Measurements from ENCODE around the gene IZUMO4.
"Not testable (repeated sequence)": the region's sequence is repeated elsewhere in the genome, so short reads cannot be mapped to it uniquely, and the experiment has no call there.

Gene IZUMO4

GRCh38 chr19:2120821-2121220, 24.1 kb downstream of the IZUMO4 start:
- Mint-ChIP-seq H3K27me3 (no peaks in the 10 kb centered on the region), H3K27ac (no peak overlapping the region), H3K4me3 (no peak overlapping the region), H3K9me3 (no peaks in the 10 kb centered on the region), H3K4me1 (no peaks in the 10 kb centered on the region)
- ATAC-seq: no peak
- DNase-seq: no peak

- Mint-ChIP-seq H3K9me3 (no peaks in the 10 kb centered on the region), H3K4me1 (no peaks in the 10 kb centered on the region), H3K4me3 (no peak overlapping the region), H3K27ac (no peak overlapping the region), H3K27me3 (no peaks in the 10 kb centered on the region)
- DNase-seq (no peak), ATAC-seq (no peak)
Measured at GRCh38 chr19:2121416-2122051, 24.8 kb downstream of the IZUMO4 start.

DNA sequence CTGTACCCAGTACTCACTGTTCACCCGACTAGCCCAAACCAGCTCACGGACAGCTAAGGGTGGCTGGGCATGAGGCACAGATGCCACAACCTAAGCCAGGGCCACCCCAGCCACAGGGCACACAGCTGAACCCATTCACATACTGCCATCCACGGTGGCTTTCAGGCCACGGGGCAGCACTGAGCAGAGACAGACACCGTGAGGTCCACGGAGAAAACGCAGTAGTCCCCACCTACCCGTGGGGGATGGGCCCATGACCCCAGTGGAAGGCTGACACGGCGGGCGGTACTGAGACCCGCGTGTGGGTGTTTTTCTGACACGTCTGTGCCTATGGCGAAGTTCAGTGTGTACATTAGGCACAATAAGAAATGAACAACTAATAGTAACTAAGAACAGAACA, 25.5 kb downstream of the IZUMO4 start:
- no peaks in the 10 kb centered on the region for H3K4me1 Mint-ChIP-seq
- no peaks in the 10 kb centered on the region for H3K27me3 Mint-ChIP-seq
- ATAC-seq (no peak), DNase-seq (no peak)
- no peak overlapping the region for H3K27ac Mint-ChIP-seq
- no peak overlapping the region for H3K4me3 Mint-ChIP-seq
- H3K9me3 Mint-ChIP-seq: no peaks in the 10 kb centered on the region

GRCh38 chr19:2122982-2123381, 26.3 kb downstream of the IZUMO4 start:
- H3K27ac Mint-ChIP-seq: no peak overlapping the region
- H3K4me1 Mint-ChIP-seq: no peaks in the 10 kb centered on the region
- no peaks in the 10 kb centered on the region for H3K27me3 Mint-ChIP-seq
- DNase-seq (no peak), ATAC-seq (no peak)
- no peak overlapping the region for H3K4me3 Mint-ChIP-seq
- no peaks in the 10 kb centered on the region for H3K9me3 Mint-ChIP-seq

DNA sequence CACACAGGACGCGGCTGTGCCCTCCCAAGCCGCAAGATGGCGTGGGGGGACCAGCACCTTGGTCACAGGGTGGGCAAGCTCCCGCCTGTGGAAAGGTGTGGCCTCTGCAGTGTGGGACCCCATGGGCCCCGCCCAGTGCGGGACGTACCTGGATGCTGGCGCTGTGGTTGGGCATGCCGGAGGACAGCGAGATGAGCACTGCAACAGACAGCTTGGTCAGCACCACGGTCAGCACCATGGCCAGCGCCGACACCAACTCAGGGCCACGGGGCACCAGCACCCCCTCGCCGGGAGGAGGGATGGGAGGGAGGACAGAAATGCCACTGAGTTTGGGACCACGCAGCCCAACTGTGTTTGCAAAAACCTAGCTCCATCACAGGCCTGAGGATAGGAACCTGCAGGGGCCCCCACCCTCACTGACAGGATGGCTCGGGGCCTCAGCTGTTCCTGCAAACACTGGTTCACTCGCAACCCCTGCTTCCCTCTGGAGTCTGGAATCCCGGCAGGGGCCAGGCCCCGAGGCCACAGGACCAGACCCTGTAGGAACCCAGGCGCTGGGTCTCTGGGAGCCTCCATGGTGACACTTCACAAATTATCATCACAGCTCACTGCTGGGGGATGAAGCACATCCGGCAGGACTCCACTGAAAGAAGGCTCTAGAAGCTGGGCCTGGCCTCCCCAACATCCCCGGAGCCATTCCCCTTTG, 27.1 kb downstream of the IZUMO4 start:
- Mint-ChIP-seq H3K4me3 (no peak overlapping the region), H3K9me3 (no peaks in the 10 kb centered on the region), H3K4me1 (no peaks in the 10 kb centered on the region), H3K27me3 (no peaks in the 10 kb centered on the region), H3K27ac (peak overlapping the region in 1 of 2 donors; percentile 67)
- ATAC-seq (peak; percentile 15), DNase-seq (no peak)

DNA sequence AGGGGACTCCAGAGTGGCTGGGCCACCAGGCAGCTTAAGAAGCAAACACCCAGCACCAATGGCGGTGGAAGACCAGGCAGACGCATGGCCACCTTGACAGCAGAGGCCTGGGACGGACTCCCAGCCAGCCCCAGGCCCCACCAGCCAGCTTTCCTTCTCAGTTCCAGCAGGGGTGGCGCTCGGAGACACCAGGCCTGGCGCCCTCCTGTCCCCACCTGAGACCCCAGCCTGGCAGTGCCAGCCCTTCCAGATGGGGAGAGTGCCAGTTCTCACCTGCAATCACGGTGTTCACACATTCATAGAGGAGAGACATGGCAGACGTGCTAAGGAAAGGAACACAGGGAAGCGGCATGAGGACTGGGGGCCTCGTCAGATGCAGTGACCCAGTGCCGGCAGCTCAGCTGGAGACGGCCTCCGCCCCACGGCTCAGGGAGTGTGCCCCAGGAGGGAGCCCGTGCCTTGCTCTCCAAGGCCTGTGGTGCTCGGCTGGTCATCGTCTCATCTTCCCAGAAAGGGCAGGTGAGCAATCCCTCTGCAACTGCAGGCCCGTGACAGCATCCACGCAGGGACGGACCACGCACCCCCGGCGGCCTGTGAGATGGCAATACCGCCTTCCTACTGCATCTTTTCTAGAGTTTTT, 30.3 kb downstream of the IZUMO4 start:
- H3K4me1 Mint-ChIP-seq: no peaks in the 10 kb centered on the region
- H3K9me3 Mint-ChIP-seq: no peaks in the 10 kb centered on the region
- no peak overlapping the region for H3K27ac Mint-ChIP-seq
- DNase-seq (no peak), ATAC-seq (no peak)
- no peaks in the 10 kb centered on the region for H3K27me3 Mint-ChIP-seq
- no peak overlapping the region for H3K4me3 Mint-ChIP-seq

DNA sequence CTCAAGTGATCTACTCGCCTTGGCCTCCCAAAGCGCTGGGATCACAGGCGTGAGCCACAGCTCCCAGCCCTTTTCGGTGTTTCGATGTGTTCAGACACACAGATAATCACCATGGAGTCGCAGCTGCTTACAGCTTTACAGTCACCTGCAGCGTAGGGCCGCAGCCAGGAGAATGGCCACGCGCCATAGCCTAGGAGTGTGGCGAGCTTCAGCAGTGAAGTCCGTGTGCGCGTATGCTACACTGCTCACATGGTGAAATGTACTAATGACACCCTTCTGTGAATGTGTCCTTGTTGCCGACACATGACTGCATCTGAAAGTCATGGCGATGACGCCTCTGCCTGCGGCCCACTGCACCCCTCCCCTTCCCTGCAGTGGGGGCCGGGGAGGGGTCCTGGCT, 31.0 kb downstream of the IZUMO4 start:
- Mint-ChIP-seq H3K4me3 (no peak overlapping the region), H3K27ac (no peak overlapping the region), H3K27me3 (no peaks in the 10 kb centered on the region), H3K9me3 (no peaks in the 10 kb centered on the region), H3K4me1 (no peaks in the 10 kb centered on the region)
- DNase-seq (no peak), ATAC-seq (no peak)

DNA sequence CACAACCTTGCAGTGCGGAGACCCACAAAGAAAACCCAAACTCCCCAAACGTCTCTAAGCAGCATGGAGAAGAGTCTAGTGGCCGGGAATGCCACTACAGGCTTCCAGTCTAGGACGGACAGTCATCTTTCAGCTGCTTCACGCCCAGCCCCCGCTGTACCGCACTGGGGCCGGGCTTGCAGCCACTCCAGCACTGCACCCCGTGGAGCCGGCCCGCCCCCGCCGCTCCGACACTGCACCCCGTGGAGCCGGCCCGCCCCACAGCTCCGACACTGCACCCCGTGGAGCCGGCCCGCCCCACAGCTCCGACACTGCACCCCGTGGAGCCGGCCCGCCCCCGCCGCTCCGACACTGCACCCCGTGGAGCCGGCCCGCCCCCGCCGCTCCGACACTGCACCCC, 31.5 kb downstream of the IZUMO4 start:
- H3K4me3 Mint-ChIP-seq, H3K4me1 Mint-ChIP-seq, ATAC-seq, H3K27me3 Mint-ChIP-seq, DNase-seq, H3K27ac Mint-ChIP-seq, H3K9me3 Mint-ChIP-seq: not testable (repeated sequence)

DNA sequence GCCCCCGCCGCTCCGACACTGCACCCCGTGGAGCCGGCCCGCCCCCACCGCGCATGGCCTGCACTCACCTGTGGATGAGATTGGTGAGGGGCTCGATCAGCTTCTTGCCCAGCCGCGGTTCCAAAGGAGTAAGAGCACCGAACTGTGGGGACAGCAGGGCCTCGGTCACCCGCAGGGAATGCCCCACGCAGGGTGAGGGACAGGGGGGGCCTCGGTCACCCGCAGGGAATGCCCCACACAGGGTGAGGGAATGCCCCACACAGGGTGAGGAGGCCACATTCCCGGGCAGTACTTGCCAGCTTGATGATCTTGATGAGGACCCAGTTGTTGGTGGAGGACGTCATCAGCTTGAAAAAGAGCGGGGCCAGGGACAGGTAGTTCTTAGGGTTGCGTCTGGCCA, 32.3 kb downstream of the IZUMO4 start:
- DNase-seq (no peak), ATAC-seq (no peak)
- Mint-ChIP-seq H3K27ac (peak overlapping the region in 1 of 2 donors; percentile 19), H3K9me3 (no peaks in the 10 kb centered on the region), H3K4me1 (no peaks in the 10 kb centered on the region), H3K27me3 (no peaks in the 10 kb centered on the region), H3K4me3 (no peak overlapping the region)

DNA sequence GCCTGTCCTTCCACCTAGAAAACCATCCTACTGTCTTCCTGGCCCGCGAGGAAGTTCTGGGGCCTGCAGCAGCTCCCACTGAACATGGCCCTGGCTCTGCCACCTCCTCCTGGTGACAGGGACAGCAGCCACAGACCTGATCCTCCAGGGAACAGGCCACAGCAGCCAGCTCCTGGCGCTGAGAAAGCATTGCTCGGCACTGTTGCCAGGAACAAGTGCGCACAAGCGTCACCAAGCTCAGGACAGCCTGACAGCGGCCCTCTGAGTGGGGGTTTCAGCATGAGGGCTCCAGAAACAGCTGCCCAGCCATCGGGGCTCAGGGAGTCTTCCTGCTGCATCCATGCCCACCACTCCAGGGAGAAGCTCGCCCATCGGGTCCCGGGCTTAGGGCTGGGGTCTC, 32.8 kb downstream of the IZUMO4 start:
- DNase-seq (no peak), ATAC-seq (no peak)
- Mint-ChIP-seq H3K4me1 (no peaks in the 10 kb centered on the region), H3K4me3 (no peak overlapping the region), H3K9me3 (no peaks in the 10 kb centered on the region), H3K27me3 (no peaks in the 10 kb centered on the region), H3K27ac (peak overlapping the region; percentile 19 to 57)

DNA sequence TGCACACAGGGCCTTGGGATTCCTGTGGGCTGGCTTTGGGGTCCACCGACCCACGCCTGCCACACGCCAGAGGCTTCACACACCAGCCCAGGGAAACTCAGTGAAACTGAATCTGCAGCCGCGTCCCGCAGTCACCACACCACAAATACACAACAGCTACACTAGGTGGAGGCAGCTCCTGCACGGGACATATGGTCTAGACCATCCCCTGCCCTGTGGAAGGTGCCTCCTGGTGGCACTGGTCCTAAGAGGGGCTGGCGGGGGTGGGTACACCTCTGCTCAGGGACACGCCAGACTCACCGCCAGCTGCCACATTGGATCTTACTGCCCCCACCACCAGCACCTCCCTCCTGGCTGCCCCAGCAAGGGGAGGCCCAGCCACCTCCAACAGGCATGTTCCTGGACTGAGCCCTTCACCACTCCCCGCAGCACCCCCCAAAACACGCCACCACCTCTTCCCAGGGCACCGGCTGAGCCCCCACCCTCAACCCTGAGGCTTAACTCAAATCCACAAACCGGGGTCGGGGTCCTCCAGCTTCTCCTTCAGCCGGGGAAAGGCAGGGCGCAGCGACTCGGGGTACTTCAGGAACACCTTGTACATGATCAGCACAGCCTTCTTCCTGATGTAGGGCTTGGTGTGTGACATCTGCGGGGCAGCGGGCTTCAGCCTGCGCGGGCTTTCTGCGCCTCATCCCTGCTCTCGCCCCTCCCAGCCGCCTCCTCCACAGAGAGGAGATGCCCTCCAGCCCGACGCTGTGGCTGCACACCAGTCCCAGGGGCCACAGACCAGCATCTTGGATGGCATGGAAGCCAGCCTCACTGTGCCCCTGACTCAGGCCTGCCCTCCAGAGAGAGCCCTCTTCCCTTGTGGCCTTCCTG, 33.4 kb downstream of the IZUMO4 start:
- Mint-ChIP-seq H3K4me3 (no peak overlapping the region), H3K27me3 (no peaks in the 10 kb centered on the region), H3K4me1 (no peaks in the 10 kb centered on the region), H3K9me3 (no peaks in the 10 kb centered on the region), H3K27ac (peak overlapping the region in 1 of 2 donors; percentile 85)
- no peak for ATAC-seq
- no peak for DNase-seq

- H3K4me1 Mint-ChIP-seq, H3K27ac Mint-ChIP-seq, ATAC-seq, H3K4me3 Mint-ChIP-seq, DNase-seq, H3K27me3 Mint-ChIP-seq, H3K9me3 Mint-ChIP-seq: not testable (repeated sequence)
Measured at GRCh38 chr19:2131012-2131975, 34.6 kb downstream of the IZUMO4 start.

DNA sequence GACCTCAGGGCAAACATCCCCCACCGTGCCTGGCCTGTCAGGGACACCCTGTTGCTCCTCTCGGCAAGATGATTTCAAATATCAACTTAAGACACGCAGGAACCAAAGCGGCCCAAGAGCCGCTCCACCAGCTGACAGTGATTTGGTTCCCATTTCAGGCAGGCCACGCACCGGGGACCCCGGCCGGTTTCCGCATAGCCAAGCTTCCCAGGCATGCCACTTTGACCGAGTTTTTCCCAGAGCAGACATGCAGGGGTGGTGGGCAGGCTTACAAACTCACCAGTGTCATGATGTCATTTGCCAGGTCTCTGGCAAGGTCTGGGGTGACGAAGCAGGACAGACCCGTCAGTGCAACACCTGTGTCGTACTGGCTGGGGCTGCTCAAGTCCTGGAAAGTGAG, 35.5 kb downstream of the IZUMO4 start:
- H3K9me3 Mint-ChIP-seq: no peaks in the 10 kb centered on the region
- ATAC-seq: no peak

DNA sequence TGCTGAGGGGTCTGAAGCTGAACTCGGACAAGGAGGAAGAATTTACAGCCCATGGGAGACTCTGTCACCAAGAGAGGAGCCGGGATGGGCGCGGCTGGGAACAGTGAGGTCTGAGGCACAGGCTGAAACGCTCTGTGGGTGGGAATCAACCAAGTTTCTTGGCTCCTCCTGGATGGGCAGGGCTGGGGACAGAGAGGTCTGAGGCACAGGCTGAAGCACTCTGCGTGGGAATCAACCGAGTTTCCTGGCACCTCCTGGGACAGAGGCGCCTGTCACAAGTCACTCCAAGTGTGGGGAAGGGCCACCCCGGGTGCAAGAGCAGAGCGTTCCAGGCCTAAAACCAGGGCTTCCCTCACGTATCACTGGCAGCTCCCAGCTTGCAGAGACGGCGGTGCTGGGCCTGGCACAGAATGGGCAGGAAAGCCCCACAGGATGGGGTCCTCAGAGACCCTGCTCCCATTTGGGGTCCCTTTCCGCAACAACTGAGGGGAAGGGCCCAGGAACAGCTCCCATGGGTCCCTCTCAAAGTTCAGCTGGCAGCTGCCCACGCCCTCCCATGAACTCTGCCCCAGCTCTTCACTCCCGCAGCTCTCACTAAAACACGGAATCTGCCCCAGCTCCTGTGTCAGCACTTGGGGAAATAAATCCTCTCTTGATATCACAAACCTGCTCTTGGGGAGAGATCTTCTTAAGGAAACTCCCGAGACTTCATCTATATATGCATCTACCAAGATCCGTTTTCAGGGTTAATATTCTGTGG, 36.2 kb downstream of the IZUMO4 start:
- no peaks in the 10 kb centered on the region for H3K9me3 Mint-ChIP-seq
- peak overlapping the region in 1 of 2 donors; percentile 82 for H3K27ac Mint-ChIP-seq
- DNase-seq (no peak), ATAC-seq (no peak)
- H3K4me3 Mint-ChIP-seq: no peak overlapping the region
- no peaks in the 10 kb centered on the region for H3K4me1 Mint-ChIP-seq
- no peaks in the 10 kb centered on the region for H3K27me3 Mint-ChIP-seq

More for the DNA sequence above, 35.5 kb downstream of the IZUMO4 start:
- no peaks in the 10 kb centered on the region for H3K4me1 Mint-ChIP-seq
- no peak for DNase-seq
- no peak overlapping the region for H3K4me3 Mint-ChIP-seq
- H3K27ac Mint-ChIP-seq: no peak overlapping the region
- no peaks in the 10 kb centered on the region for H3K27me3 Mint-ChIP-seq
